A673 (cell line): Measurements from ENCODE around the gene PLA2G4B. TPM values are rescaled to one million over a fixed set of nuclear protein-coding genes. Genes with fewer than 3 reads are reported as not detected.

Experiments
- BruUV-seq: library from RNA; stranded (reverse); fragments of 400-500 nt; replicated peaks from 2 replicates; lab custom pipeline; 2021; lab: Mats Ljungman, UMichigan
- CTCF ChIA-PET: fragments of 300-600 bp; sonication (Branson Sonifier 250); formaldehyde crosslinking; loops from one replicate; lab custom pipeline; 2022; ENCODE audit warnings: antibody characterized with exemption; lab: Charles Lee
- POLR2A ChIA-PET: fragments of 300-600 bp; sonication (Branson Sonifier 250); formaldehyde crosslinking; loops from one replicate; lab custom pipeline; 2022; ENCODE audit warnings: antibody characterized with exemption; ENCODE audit not compliant: low non-redundant PET; lab: Charles Lee
- DNase-seq: peaks from one replicate; pipeline ENCODE4 v3.0.0-alpha.2; 2015; ENCODE audit warnings: low spot score
- H3K27ac ChIP-seq: fragments of 200-600 bp; sonication (generic); 2 replicates; pipeline ENCODE4 v1.5.1; 2016; ENCODE audit warnings: mixed run types, low read depth, mild to moderate bottlenecking, mixed read lengths, antibody characterized with exemption, low read length; ENCODE audit not compliant: poor library complexity, severe bottlenecking
- H3K27me3 ChIP-seq: fragments of 200-600 bp; sonication (generic); replicated peaks from 2 replicates; pipeline ENCODE4 v1.6.1; 2017; ENCODE audit warnings: mixed run types, low read depth, mild to moderate bottlenecking, mixed read lengths, antibody characterized with exemption, low read length; ENCODE audit not compliant: insufficient read depth, poor library complexity
- H3K36me3 ChIP-seq: fragments of 200-600 bp; sonication (generic); 2 replicates; pipeline ENCODE4 v1.6.1; 2016; ENCODE audit warnings: mixed run types, mild to moderate bottlenecking, mixed read lengths, antibody characterized with exemption, low read length; ENCODE audit not compliant: insufficient read depth, poor library complexity, severe bottlenecking
- H3K4me1 ChIP-seq: fragments of 200-600 bp; sonication (generic); 2 replicates; pipeline ENCODE4 v1.6.1; 2017; ENCODE audit warnings: mixed run types, mild to moderate bottlenecking, mixed read lengths, antibody characterized with exemption, low read length; ENCODE audit not compliant: insufficient read depth, poor library complexity, severe bottlenecking
- H3K4me3 ChIP-seq: fragments of 200-600 bp; sonication (generic); 2 replicates; pipeline ENCODE4 v1.5.1; 2016; ENCODE audit warnings: low read depth, mixed run types, mild to moderate bottlenecking, mixed read lengths, low read length; ENCODE audit not compliant: poor library complexity, severe bottlenecking
- H3K9me3 ChIP-seq: fragments of 200-600 bp; sonication (generic); 2 replicates; pipeline ENCODE4 v1.6.1; 2016; ENCODE audit warnings: mixed run types, low read depth, mild to moderate bottlenecking, mixed read lengths, antibody characterized with exemption, low read length; ENCODE audit not compliant: poor library complexity, severe bottlenecking
- CTCF ChIP-seq: fragments of 300-800, 200-600 bp; sonication (generic); conservative IDR thresholded peaks from 2 replicates; pipeline ENCODE4 v1.5.1; 2017; ENCODE audit warnings: low read depth, mild to moderate bottlenecking, antibody characterized with exemption, low read length, moderate library complexity, mixed read lengths
- EZH2 ChIP-seq: fragments of 200-600 bp; sonication (generic); IDR thresholded peaks from 2 replicates; pipeline ENCODE4 v1.6.1; 2017; ENCODE audit warnings: borderline replicate concordance, low read depth, mild to moderate bottlenecking, mixed read lengths, antibody characterized with exemption, low read length; ENCODE audit not compliant: poor library complexity, severe bottlenecking
- intact Hi-C: fragments of 100-400 bp; cut with micrococcal nuclease; formaldehyde crosslinking; loops from one replicate; pipeline ENCODE4 v1.10.0; 2022; ENCODE audit not compliant: unreplicated experiment
- total RNA-seq: library from RNA; stranded (reverse); gene quantifications from 2 replicates; pipeline ENCODE4 v1.2.3, GENCODE V29; 2021

Gene PLA2G4B
- total RNA-seq, 1 experiment from 2014 or later, result 7.4 TPM

DNA sequence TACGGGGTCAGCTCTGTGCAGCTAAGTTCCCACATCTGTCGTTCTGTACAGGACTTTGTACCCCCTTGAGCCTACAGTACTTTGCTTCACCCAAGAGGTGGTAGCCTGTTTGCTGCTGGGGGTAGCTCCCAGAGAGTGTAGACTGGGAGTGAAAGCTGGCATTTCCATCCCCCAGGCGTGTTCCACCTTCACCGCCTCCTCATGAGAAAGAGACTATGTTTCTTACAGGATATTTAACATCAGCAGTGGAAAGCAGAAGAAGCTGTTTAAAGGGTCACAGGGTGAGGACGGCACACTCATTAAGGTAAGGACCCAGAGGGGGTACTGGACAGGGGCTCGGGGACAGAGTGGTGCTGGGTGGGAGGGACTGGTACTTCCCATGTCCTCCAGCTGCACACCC lies 20.9 kb upstream of the PLA2G4B start:
- H3K36me3 ChIP-seq, result peaks cover 12% of the 10 kb centered on the region
- TF ChIP-seq EZH2, result no peak
- no peak for TF ChIP-seq CTCF
- no peak overlapping the region for H3K27ac ChIP-seq
- no peaks in the 10 kb centered on the region for H3K9me3 ChIP-seq
- intact Hi-C loops, result no loop called here
- POLR2A ChIA-PET, result no interaction called here
- H3K4me1 ChIP-seq, result no peaks in the 10 kb centered on the region
- no peaks in the 10 kb centered on the region for H3K27me3 ChIP-seq
- CTCF ChIA-PET, result no interaction called here
- H3K4me3 ChIP-seq, result no peak overlapping the region
- DNase-seq, result no peak
- no TSS peak for BruUV-seq

DNA sequence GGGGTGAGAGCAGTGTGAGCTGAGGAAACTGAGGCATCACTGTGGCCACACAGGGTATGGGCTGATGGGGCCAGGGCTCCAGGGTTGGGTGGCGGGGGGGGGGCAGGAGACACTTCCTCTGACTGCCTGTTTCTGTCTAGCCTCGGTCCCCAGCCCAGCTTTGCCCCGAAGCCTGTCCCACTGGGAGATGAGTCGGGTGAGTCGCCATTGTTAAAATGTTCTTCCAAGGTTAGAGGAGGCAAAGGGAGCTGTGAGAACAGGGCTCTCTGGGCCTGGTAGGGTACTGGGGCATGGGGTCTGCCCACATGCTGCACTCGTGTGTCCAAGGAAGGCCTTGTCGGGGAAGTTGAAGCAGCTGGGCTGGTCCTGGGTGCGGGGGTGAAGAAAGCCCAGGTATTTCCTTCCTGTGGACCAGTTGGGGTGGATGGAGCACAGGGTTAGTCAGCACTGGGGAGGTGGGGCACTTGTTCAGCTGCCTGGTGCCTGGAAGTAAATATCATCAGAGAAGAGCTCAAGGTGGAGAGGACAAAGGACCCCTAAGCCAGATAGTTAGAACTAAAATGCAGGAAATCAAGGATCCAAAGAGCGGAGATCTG lies 19.1 kb upstream of the PLA2G4B start:
- H3K27me3 ChIP-seq, result no peaks in the 10 kb centered on the region
- H3K9me3 ChIP-seq, result no peaks in the 10 kb centered on the region
- BruUV-seq, result no TSS peak
- ChIA-PET CTCF (no interaction called here), POLR2A (no interaction called here)
- H3K36me3 ChIP-seq, result peaks cover 15% of the 10 kb centered on the region
- no peak overlapping the region for H3K27ac ChIP-seq
- intact Hi-C loops, result no loop called here
- no peaks in the 10 kb centered on the region for H3K4me1 ChIP-seq
- no peak overlapping the region for H3K4me3 ChIP-seq
- no peak for DNase-seq
- no peak for TF ChIP-seq EZH2
- TF ChIP-seq CTCF, result no peak

DNA sequence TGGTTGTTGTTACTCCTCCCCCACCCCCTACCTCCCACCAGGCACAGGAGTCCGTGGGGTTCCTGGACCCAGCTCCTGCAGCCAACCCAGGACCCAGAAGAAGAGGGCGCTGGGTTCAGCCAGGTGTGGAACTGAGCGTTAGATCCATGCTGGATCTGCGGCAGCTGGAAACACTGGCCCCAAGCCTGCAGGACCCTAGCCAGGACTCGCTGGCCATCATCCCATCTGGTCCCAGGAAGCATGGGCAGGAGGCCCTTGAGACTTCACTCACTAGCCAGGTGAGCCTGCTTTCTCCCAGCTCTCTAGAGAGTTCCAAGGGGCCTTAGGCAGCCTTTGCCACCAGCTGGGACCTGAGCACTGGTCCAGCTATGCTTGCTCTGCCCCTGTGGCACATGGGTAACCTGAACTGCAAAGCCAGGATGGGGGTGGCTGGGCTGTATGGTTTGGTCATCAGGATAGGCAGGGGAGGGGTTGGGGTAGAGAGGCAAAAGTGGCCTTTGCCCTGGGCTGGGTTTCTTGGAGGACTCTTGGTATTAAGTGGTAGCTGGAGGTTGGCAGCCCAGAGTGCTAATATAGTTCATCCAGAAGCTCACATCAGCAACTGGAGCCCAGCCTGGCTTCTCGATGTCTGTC lies 17.7 kb upstream of the PLA2G4B start:
- Histone ChIP-seq H3K36me3 (peaks cover 15% of the 10 kb centered on the region), H3K27me3 (no peaks in the 10 kb centered on the region), H3K4me1 (no peaks in the 10 kb centered on the region), H3K4me3 (no peak overlapping the region), H3K27ac (no peak overlapping the region), H3K9me3 (no peaks in the 10 kb centered on the region)
- CTCF ChIA-PET, result no interaction called here
- intact Hi-C loops, result no loop called here
- POLR2A ChIA-PET, result interaction anchor here (0.5 to 1.0 kb wide), 2 partner anchors 31 to 75 kb away, joined by 3 read pairs; no protein-coding TSS in a partner anchor
- TF ChIP-seq CTCF, result no peak
- TF ChIP-seq EZH2, result no peak
- BruUV-seq, result no TSS peak
- no peak for DNase-seq
